Thymus (tissue), 11 donors: Measurements from ENCODE around the gene SYTL3. TPM values are rescaled to one million over a fixed set of nuclear protein-coding genes. Genes with fewer than 3 reads are reported as not detected.
A peak's percentile ranks its signal among the peaks of the same experiment; 100 is the strongest.
"Not testable (repeated sequence)": the region's sequence is repeated elsewhere in the genome, so short reads cannot be mapped to it uniquely, and the experiment has no call there.

Experiments
- DNase-seq, 9 donors: peaks; one replicate each; pipeline ENCODE4 v3.0.0-alpha.2; 2013; ENCODE audit warnings: low spot score in 9 of 9, low read depth in 6 of 9, missing footprints in 1 of 9
- H3K27ac ChIP-seq, 2 donors: one replicate each; pipeline ENCODE4 v1.5.1; 2013; ENCODE audit warnings: control low read depth in 1 of 2, low read depth in 1 of 2, low read length in 1 of 2, mild to moderate bottlenecking in 1 of 2, moderate library complexity in 1 of 2
- H3K27me3 ChIP-seq, 2 donors: one replicate each; pipeline ENCODE4 v1.5.1; 2013; ENCODE audit warnings: low read length in 1 of 2; ENCODE audit not compliant: control insufficient read depth in 2 of 2, insufficient read depth in 1 of 2
- H3K36me3 ChIP-seq, 2 donors: one replicate each; pipeline ENCODE4 v1.5.1; 2013; ENCODE audit warnings: low read length in 1 of 2, mild to moderate bottlenecking in 1 of 2, moderate library complexity in 1 of 2; ENCODE audit not compliant: control insufficient read depth in 2 of 2, insufficient read depth in 2 of 2
- H3K4me1 ChIP-seq, 2 donors: one replicate each; pipeline ENCODE4 v1.5.1; 2013; ENCODE audit warnings: low read length in 2 of 2; ENCODE audit not compliant: control insufficient read depth in 2 of 2, insufficient read depth in 2 of 2
- H3K4me3 ChIP-seq, 2 donors: one replicate each; pipeline ENCODE4 v1.5.1; 2013; ENCODE audit warnings: low read length in 2 of 2, control low read depth in 1 of 2, mild to moderate bottlenecking in 1 of 2
- H3K9me3 ChIP-seq, 2 donors: one replicate each; pipeline ENCODE4 v1.5.1; 2013; ENCODE audit warnings: low read length in 1 of 2, mild to moderate bottlenecking in 1 of 2; ENCODE audit not compliant: control insufficient read depth in 2 of 2, insufficient read depth in 1 of 2
- WGBS: extraction: QIAGEN DNeasy Blood & Tissue Kit; methylation state at CpG from one replicate; pipeline ENCODE4 v1.1.7; 2013; 5-methylcytosine and 5-hydroxymethylcytosine counted together
- polyA plus RNA-seq: library from polyadenylated mRNA; stranded (reverse); fragments of 200-250 nt; gene quantifications from one replicate; pipeline ENCODE4 v1.2.3, GENCODE V29; 2013
- total RNA-seq: library from RNA; stranded (reverse); fragments of 120-200 nt; gene quantifications from one replicate; pipeline ENCODE4 v1.2.4, GENCODE V29; 2013
- donor health status: healthy.

SYTL3 gene
- total and polyA plus RNA-seq, 2 donors = 22.6 to 109 TPM

DNA sequence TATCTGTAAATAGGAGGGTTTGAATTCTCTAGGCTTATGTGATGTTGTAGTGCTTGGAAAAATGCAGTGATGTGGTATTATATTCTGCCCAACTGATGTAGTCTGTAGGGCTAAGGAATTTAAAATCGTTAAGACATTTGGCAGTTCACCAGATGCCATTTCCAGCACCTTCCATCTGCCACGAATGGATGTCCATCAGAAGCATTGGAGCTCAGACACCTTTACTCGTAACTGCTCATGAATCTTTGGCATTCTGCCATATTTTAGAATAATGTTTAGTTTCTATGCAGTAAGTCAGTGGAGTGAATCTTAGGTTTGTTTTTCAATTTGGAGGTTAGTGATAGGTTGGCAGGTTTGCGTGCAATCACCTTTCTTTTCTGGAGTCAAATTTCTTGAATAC is 2.4 kb upstream of the SYTL3 start:
- DNase-seq = no peak
- Histone ChIP-seq H3K36me3 (no peaks in the 10 kb centered on the region), H3K4me3 (no peak overlapping the region), H3K4me1 (peaks cover 20 to 39% of the 10 kb centered on the region in 2 donors), H3K27ac (no peak overlapping the region), H3K27me3 (peaks cover 0 to 3% of the 10 kb centered on the region in 2 donors), H3K9me3 (no peaks in the 10 kb centered on the region)
- WGBS = 93% methylated on average over 4 of the region's 4 CpGs

DNA sequence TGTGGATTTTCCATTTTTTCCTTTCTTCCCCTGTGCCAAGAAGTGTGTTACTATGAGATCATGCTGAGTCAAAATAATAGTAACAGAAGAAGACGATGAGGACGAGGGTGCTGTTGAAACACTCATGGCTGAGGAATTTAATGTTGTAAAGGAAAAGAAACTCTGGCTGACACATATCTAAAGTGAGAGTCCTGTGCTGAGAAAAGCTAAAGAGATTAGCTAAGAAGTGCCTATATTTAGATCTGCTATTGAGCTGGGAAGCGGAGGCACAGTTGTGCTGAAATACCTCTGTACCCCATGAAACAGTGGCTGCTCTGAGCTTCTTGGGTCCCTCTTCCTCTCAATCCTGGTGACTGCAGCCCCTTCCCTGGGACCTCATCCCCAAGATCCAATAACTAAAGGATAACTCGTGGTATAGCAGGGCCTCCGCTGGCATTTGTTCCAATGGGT is 1.1 kb upstream of the SYTL3 start:
- Histone ChIP-seq H3K27me3 (peaks cover 0 to 3% of the 10 kb centered on the region in 2 donors), H3K36me3 (no peaks in the 10 kb centered on the region), H3K9me3 (no peaks in the 10 kb centered on the region), H3K27ac (peak overlapping the region in 1 of 2 donors; percentile 53), H3K4me1 (peaks cover 22 to 39% of the 10 kb centered on the region in 2 donors), H3K4me3 (no peak overlapping the region)
- no peak for DNase-seq
- 94% methylated on average over 5 of the region's 5 CpGs for WGBS

DNA sequence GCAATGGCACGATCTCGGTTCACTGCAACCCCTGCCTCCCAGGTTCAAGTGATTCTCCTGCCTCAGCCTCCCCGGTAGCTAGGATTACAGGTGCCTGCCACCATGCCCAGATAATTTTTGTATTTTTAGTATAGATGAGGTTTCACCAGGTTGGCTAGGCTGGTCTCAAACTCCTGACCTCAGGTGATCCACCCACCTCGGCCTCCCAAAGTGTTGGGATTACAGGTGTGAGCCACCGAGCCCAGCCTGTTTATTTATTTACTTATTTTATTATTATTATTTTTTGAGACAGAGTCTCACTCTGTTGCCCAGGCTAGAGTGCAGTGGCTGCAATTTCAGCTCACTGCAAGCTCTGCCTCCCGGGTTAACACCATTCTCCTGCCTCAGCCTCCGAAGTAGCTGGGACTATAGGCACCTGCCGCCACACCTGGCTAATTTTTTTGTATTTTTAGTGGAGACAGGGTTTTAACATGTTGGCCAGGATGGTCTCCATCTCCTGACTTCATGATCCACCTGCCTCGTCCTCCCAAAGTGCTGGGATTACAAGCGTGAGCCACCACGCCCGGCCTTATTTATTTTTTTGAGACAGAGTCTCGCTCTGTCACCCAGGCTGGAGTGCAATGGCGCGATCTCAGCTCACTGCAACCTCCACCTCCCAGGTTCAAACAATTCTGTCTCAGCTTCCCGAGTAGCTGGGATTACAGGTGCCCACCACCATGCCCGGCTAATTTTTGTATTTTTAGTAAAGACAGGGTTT is 2.3 kb downstream of the SYTL3 start:
- H3K9me3 ChIP-seq, H3K27me3 ChIP-seq, H3K4me3 ChIP-seq, H3K27ac ChIP-seq, H3K36me3 ChIP-seq, DNase-seq: not testable (repeated sequence)
- peaks cover 28 to 54% of the 10 kb centered on the region in 2 donors for H3K4me1 ChIP-seq
- WGBS = 92% methylated on average over 17 of the region's 17 CpGs

DNA sequence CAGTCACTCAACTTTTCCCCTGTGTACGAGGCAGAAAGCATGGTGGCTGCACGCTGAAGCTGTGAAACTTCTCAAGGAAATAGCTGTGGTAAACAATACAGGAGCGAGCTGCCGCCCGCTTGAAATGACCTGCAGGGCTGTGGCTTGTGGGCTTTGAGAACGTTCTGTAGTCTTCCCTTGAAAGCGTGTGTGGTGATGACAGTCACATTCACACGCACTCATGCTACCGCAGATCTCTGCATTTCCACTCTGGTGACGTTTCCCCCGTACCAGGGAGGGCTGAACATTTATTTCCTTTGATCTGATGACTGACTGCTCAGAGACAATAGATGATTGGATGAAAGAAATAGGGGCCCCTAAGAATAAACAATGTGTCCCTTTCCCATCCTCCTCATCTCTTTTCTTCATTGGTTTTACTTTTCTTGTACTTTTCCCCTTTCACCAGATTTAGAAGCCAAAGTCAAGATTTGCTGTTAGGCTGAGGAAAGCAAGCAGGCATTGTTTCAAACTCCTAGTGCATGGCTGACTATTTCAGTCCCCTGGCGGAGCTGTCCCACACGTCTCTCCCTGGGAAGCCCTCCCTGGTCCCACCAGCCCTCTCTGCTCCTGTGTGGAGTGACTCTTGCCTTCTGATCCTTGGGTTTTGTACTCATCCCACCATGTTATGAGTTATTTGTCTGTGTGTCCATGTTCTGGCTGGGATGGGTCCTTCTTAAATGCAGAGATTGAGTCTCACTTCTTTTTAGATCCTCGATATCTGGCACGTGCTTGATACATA is 3.9 kb downstream of the SYTL3 start:
- H3K27me3 ChIP-seq = peaks cover 0 to 4% of the 10 kb centered on the region in 2 donors
- peak overlapping the region; percentile 76 to 94 for H3K27ac ChIP-seq
- peaks cover 0 to 4% of the 10 kb centered on the region in 2 donors for H3K36me3 ChIP-seq
- 26% methylated on average over 15 of the region's 15 CpGs for WGBS
- H3K9me3 ChIP-seq = no peaks in the 10 kb centered on the region
- H3K4me3 ChIP-seq = peak overlapping the region in 1 of 2 donors; percentile 29
- H3K4me1 ChIP-seq = peaks cover 28 to 54% of the 10 kb centered on the region in 2 donors
- peak; percentile 63 to 95 (median 87) for DNase-seq

DNA sequence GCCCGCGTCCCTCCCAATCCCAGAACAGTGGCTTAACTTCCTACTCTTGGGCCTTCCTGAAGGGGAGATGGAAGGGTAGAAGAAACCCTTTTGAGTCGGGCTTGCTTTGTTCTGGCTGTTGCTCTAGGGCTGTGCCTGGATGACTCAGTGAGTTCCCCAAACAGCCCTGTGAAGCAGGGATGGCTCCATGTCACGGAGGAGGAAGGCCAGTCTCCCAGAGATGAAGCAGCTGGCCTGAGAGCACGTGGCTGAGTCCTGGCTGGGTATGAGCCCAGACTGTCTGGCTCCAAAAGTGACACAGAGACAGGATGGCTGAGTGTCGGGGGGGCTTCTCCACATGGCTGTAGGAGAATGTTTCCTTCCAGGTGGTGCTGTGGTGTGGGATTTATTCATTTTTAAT is 4.6 kb downstream of the SYTL3 start:
- H3K9me3 ChIP-seq = no peaks in the 10 kb centered on the region
- H3K27ac ChIP-seq = peak overlapping the region; percentile 76 to 94
- H3K4me1 ChIP-seq = peaks cover 33 to 52% of the 10 kb centered on the region in 2 donors
- H3K4me3 ChIP-seq = peak overlapping the region in 1 of 2 donors; percentile 15
- H3K36me3 ChIP-seq = peaks cover 0 to 4% of the 10 kb centered on the region in 2 donors
- H3K27me3 ChIP-seq = peaks cover 0 to 4% of the 10 kb centered on the region in 2 donors
- DNase-seq = no peak
- WGBS = 89% methylated on average over 6 of the region's 6 CpGs

DNA sequence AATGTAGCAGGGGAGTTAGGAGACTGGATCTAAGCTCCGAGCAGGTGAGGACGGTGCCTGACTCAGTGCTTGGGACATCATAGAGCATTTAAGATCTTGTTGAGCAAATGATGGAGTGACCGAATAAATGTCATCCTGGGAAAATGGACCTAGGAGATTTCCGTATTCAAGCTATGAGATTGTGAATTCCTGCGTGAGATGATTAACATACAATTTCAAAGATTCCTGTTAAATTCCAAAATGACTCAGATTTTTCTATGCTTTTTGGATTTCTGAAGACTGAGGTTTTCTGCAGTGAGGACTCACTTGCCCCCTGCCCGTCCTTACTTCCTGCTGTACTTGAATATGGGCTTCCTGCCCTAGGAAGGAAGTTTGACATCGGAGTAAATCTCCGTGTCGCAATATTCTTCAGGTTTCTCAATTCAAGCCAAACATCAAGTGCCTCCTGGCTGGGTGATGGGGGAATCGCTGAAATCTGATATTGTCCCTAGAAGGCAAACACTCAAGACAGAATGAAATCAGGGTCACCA is 5.2 kb downstream of the SYTL3 start:
- WGBS = 60% methylated on average over 10 of the region's 10 CpGs
- Histone ChIP-seq H3K4me1 (peaks cover 33 to 52% of the 10 kb centered on the region in 2 donors), H3K9me3 (no peaks in the 10 kb centered on the region), H3K4me3 (no peak overlapping the region), H3K27ac (peak overlapping the region in 1 of 2 donors; percentile 94), H3K36me3 (peaks cover 0 to 4% of the 10 kb centered on the region in 2 donors), H3K27me3 (peaks cover 0 to 4% of the 10 kb centered on the region in 2 donors)
- DNase-seq = peak in 1 of 9 donors; percentile 46

DNA sequence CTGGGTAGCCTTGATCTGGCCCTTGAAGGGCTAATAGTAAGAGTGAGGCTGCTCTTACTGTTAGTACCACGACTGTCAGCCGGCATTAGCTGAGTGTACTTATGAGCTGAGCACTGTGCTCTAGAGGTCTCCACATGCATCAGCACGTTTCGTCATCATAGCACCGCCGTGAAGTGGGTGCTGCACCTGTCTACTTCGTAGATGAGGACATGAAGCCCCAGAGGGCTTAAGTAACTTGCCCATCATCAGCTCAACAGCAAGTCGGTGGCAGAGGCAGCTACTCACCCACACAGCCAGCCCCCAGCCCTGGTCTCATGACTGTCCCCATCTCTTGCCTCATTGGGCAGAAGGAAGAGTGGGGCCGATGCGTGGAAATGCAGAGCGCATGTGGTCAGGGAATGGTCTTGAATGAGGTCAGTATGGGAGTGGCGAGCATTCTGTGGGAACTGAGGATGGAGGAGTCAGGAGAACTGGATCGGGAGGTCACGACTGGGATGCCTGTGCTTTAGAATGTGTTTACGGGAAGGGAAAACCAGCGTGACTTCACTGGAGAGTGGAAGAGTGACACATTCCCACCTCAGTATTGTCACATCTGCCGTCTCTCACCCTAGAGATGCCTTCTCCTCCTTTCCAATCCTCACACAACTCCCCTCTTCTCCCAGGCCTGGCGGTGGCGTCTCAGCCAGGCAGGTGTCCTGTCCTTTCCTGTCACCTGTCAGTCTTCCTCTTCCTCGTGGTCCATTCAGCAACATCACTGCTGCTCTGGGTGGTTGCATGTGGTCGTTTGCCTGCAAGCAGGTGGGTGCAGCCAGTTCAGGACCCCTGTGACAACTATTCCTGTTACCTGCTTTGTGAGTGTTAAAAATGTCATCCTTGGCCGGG is 6.0 kb downstream of the SYTL3 start:
- H3K36me3 ChIP-seq = peaks cover 0 to 4% of the 10 kb centered on the region in 2 donors
- H3K9me3 ChIP-seq = no peaks in the 10 kb centered on the region
- H3K4me3 ChIP-seq = no peak overlapping the region
- H3K4me1 ChIP-seq = peaks cover 34 to 55% of the 10 kb centered on the region in 2 donors
- no peak overlapping the region for H3K27ac ChIP-seq
- peaks cover 0 to 4% of the 10 kb centered on the region in 2 donors for H3K27me3 ChIP-seq
- no peak for DNase-seq
- WGBS = 82% methylated on average over 22 of the region's 22 CpGs

DNA sequence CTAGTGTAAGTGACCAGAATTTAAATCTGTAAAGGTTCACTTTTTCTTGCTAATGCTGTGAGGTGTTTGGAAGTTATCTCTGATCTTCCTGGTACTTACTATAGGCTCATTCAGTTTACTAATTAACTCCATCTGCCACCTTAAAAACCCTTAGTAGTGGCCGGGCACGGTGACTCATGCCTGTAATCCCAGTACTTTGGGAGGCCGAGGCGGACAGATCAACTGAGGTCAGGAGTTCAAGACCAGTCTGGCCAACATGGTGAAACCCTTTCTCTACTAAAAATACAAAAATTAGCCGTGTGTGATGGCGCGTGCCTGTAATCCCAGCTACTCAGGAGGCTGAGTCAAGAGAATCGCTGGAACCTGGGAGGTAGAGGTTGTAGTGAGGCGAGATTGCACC is 7.1 kb downstream of the SYTL3 start:
- H3K4me1 ChIP-seq = peaks cover 39 to 61% of the 10 kb centered on the region in 2 donors
- not testable (repeated sequence) for H3K36me3 ChIP-seq, H3K27ac ChIP-seq, H3K9me3 ChIP-seq, H3K27me3 ChIP-seq, DNase-seq, H3K4me3 ChIP-seq
- WGBS = 97% methylated on average over 9 of the region's 9 CpGs
